ENCODE data around the gene SPTBN2.

The SPTBN2 gene

GRCh38 chr11:66728693-66729385 lies at the start of gene SPTBN2:
Gene SPTBN2 (minus strand): TSS chr11:66729216. CDS start chr11:66721240, 7,976 bp downstream.
- Mint-ChIP-seq H3K9me3 (no peaks in the 10 kb centered on the region), H3K4me3 (peak within 1 kb of the TSS; percentile 64), H3K36me3 (ENCODE audit: low read depth) (no peaks in the 10 kb centered on the region), H3K27me3 (peaks cover 83% of the 10 kb centered on the region), H3K4me1 (ENCODE audit: low read depth) (peaks cover 17% of the 10 kb centered on the region), H3K27ac (peak within 1 kb of the TSS; percentile 3)
- intact Hi-C loops (cut with micrococcal nuclease), result no loop called here

- Mint-ChIP-seq H3K4me1 (ENCODE audit: low read depth) (no peaks in the 10 kb centered on the region), H3K4me3 (no peak overlapping the region), H3K9me3 (no peaks in the 10 kb centered on the region), H3K36me3 (ENCODE audit: low read depth) (no peaks in the 10 kb centered on the region), H3K27me3 (no peaks in the 10 kb centered on the region), H3K27ac (no peak overlapping the region)
- intact Hi-C loops (cut with micrococcal nuclease), result no loop called here
Measured at GRCh38 chr11:66768818-66769217, 39.8 kb upstream of the SPTBN2 start.

DNA sequence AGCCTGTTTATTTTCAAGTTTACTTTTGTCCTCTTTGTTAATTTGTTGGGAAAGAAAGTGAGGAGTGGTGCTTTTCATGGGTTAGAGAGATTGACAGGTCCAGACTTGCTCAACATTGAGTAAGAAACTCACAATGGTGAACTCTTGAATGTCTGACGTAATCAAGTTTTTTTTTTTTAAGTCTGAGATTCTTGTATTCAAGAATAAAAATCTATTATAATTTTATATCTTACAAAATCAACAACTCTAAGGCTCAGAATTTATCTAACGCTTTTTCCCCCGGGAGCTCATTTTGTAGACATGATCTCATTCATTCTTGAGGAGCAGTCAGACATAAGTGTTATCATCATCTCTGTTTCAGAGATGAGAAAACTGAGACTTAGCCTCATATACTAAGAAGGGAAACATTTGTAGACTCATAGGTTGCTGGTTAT lies 39.1 kb upstream of the SPTBN2 start:
- H3K9me3 Mint-ChIP-seq, result no peaks in the 10 kb centered on the region
- intact Hi-C loops (cut with micrococcal nuclease), result no loop called here

GRCh38 chr11:66767666-66768065 lies 38.6 kb upstream of the SPTBN2 start:
- H3K27me3 Mint-ChIP-seq, result no peaks in the 10 kb centered on the region
- no peaks in the 10 kb centered on the region for H3K9me3 Mint-ChIP-seq
- no peak overlapping the region for H3K27ac Mint-ChIP-seq
- no peaks in the 10 kb centered on the region for H3K4me1 Mint-ChIP-seq (ENCODE audit: low read depth)
- no peaks in the 10 kb centered on the region for H3K36me3 Mint-ChIP-seq (ENCODE audit: low read depth)
- H3K4me3 Mint-ChIP-seq, result no peak overlapping the region
- intact Hi-C loops (cut with micrococcal nuclease), result no loop called here

More for the DNA sequence above, 39.1 kb upstream of the SPTBN2 start:
- Mint-ChIP-seq H3K4me3 (no peak overlapping the region), H3K36me3 (ENCODE audit: low read depth) (no peaks in the 10 kb centered on the region), H3K27me3 (no peaks in the 10 kb centered on the region), H3K27ac (no peak overlapping the region), H3K4me1 (ENCODE audit: low read depth) (no peaks in the 10 kb centered on the region)

DNA sequence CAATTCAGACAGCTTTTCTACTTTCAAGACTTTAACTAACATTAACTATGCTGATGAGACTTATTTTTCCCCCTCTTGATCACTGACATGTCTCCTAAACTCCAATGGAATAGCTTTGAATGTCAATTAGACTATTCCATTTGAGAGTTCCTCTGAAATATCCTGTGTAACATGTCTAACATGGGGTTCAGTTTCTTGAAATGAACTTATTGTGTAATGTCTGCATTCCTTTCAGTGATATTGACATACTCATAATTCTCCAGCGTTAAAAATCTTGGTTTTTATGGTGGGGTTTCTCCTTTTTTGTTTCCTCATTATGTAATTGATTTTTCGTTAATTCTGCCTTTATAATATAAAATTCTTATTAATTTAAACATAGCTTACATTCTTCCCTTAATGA lies 37.7 kb upstream of the SPTBN2 start:
- H3K27me3 Mint-ChIP-seq, result no peaks in the 10 kb centered on the region
- H3K36me3 Mint-ChIP-seq (ENCODE audit: low read depth), result no peaks in the 10 kb centered on the region
- no peaks in the 10 kb centered on the region for H3K9me3 Mint-ChIP-seq
- no peak overlapping the region for H3K27ac Mint-ChIP-seq
- H3K4me1 Mint-ChIP-seq (ENCODE audit: low read depth), result no peaks in the 10 kb centered on the region
- H3K4me3 Mint-ChIP-seq, result no peak overlapping the region
- intact Hi-C loops (cut with micrococcal nuclease), result no loop called here

- H3K36me3 Mint-ChIP-seq (ENCODE audit: low read depth), result no peaks in the 10 kb centered on the region
- intact Hi-C loops (cut with micrococcal nuclease), result no loop called here
- H3K4me1 Mint-ChIP-seq (ENCODE audit: low read depth), result no peaks in the 10 kb centered on the region
- H3K4me3 Mint-ChIP-seq, result no peak overlapping the region
- H3K27ac Mint-ChIP-seq, result no peak overlapping the region
- H3K27me3 Mint-ChIP-seq, result no peaks in the 10 kb centered on the region
- no peaks in the 10 kb centered on the region for H3K9me3 Mint-ChIP-seq
Measured at GRCh38 chr11:66762088-66762487, 33.1 kb upstream of the SPTBN2 start.

- no peaks in the 10 kb centered on the region for H3K4me1 Mint-ChIP-seq (ENCODE audit: low read depth)
Measured at GRCh38 chr11:66752148-66752547, 23.1 kb upstream of the SPTBN2 start.

GRCh38 chr11:66749091-66749490 lies 20.1 kb upstream of the SPTBN2 start:
- Mint-ChIP-seq H3K4me3 (no peak overlapping the region), H3K36me3 (ENCODE audit: low read depth) (peaks cover 7% of the 10 kb centered on the region), H3K9me3 (no peaks in the 10 kb centered on the region), H3K4me1 (ENCODE audit: low read depth) (peaks cover 14% of the 10 kb centered on the region), H3K27me3 (peaks cover 25% of the 10 kb centered on the region), H3K27ac (no peak overlapping the region)
- intact Hi-C loops (cut with micrococcal nuclease), result no loop called here

More at GRCh38 chr11:66752148-66752547, 23.1 kb upstream of the SPTBN2 start:
- peaks cover 7% of the 10 kb centered on the region for H3K27me3 Mint-ChIP-seq
- H3K4me3 Mint-ChIP-seq, result no peak overlapping the region
- H3K36me3 Mint-ChIP-seq (ENCODE audit: low read depth), result no peaks in the 10 kb centered on the region
- intact Hi-C loops (cut with micrococcal nuclease), result no loop called here
- H3K9me3 Mint-ChIP-seq, result no peaks in the 10 kb centered on the region
- no peak overlapping the region for H3K27ac Mint-ChIP-seq

DNA sequence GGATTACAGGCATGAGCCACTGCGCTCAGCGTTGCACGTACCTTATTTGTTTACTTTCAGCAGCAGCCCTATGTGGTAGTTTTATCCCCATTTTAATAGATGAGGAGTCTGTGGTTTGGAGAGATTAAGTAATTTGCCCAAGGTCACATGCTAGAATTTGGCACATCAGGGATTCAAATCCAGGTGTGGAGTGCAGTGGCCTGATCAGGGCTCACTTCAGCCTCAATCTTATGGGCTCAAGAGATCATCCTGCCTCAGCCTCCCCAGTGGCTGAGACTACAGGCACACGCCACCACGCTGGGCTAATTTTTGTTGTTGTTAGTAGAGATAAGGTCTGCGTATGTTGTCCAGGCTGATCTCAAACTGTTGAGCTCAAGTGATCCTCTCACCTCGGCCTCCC lies 18.5 kb upstream of the SPTBN2 start:
- H3K36me3 Mint-ChIP-seq (ENCODE audit: low read depth), result peaks cover 7% of the 10 kb centered on the region
- H3K27me3 Mint-ChIP-seq, result peaks cover 25% of the 10 kb centered on the region
- H3K4me1 Mint-ChIP-seq (ENCODE audit: low read depth), result peaks cover 19% of the 10 kb centered on the region
- intact Hi-C loops (cut with micrococcal nuclease), result no loop called here
- no peaks in the 10 kb centered on the region for H3K9me3 Mint-ChIP-seq
- H3K4me3 Mint-ChIP-seq, result no peak overlapping the region
- no peak overlapping the region for H3K27ac Mint-ChIP-seq

DNA sequence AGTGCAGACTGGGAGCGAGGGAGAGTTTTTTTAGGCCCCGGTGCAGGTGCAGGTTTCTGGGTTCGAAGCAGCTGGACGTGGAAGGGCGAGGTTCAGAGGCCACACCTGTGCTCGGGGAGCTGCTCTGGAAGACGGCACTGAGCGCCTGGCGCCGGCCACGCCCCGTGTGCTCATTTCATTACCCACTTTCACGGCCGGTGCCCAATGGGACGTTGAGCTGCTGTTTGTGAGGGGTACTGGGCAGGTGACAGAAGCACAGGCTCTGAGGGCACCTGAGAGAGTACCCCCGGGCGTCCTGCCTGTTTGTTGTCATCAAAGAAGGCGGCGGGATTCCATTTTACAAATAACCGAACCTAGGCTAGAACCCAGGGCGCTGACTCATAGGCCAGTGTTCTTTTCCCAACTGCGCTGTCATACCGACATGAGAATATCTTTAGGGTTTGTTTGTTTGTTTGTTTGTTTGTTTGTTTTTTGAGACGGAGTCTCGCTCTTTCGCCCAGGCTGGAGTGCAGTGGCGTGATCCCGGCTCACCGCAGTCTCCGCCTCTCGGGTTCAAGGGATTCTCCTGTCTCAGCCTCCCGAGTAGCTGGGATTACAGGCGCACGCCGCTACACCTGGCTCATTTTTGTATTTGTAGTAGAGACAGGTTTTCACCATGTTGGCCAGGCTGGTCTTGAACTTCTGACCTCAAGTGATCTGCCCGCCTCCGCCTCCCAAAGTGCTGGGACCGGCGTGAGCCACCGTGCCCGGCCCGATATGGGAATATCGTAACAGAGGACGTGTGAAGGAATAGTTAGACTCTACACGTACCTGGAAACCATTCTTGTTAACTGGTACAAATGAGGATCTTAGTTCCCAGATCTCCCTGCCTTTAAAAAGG lies 16.6 kb upstream of the SPTBN2 start:
- intact Hi-C loops (cut with micrococcal nuclease), result no loop called here
- Mint-ChIP-seq H3K4me3 (peak overlapping the region; percentile 88), H3K27me3 (peaks cover 27% of the 10 kb centered on the region), H3K27ac (no peak overlapping the region), H3K9me3 (peaks cover 11% of the 10 kb centered on the region), H3K36me3 (ENCODE audit: low read depth) (peaks cover 7% of the 10 kb centered on the region), H3K4me1 (ENCODE audit: low read depth) (peaks cover 19% of the 10 kb centered on the region)

DNA sequence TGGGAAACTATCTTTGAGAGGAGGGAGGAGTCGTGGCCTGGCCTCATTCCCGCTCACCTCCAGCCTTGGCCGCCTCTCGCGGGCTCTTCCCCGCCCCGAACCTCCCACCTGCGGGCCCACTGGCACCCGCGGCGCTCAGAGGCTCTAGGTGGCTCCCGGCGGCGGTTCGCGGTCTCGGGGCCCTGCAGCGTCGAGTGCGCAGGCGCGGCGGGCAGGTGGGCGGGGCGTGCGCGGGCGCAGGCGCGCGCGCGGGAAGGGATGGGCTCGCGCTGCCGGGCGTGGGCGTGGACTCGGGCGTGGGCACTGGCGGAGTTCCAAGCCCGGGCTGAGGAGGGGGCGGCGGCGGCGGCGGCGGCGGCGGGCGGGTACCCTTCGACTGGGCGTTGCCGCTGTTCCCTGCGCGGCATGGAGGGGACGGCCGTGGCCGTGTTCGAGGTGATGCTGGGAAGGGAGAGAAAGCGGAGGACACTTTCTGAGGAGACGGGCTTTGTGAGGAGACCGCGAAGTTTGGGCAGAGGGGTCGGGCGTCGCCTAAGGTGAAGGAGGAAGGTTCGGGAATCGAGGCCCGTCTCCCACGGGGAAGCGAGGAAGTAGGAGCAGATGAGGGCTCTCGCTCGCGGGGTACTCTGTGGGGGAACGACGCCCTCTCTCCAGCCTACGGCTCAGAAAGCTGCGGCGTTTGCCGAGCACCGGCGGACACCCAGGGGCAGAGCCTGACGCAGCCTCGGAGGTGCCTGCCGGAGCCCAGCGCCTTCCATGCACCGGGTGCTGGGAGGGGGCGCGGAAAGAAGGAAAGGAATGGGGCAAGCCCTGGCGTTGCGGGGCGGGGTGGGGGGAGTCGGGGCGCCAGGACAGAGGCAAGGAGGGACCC lies 15.7 kb upstream of the SPTBN2 start:
- Mint-ChIP-seq H3K4me3 (peak overlapping the region; percentile 88), H3K9me3 (peaks cover 15% of the 10 kb centered on the region), H3K27ac (peak overlapping the region; percentile 64), H3K36me3 (ENCODE audit: low read depth) (peaks cover 7% of the 10 kb centered on the region), H3K4me1 (ENCODE audit: low read depth) (peaks cover 19% of the 10 kb centered on the region), H3K27me3 (peaks cover 28% of the 10 kb centered on the region)
- intact Hi-C loops (cut with micrococcal nuclease), result no loop called here

GRCh38 chr11:66743271-66743968 lies 14.4 kb upstream of the SPTBN2 start:
- intact Hi-C loops (cut with micrococcal nuclease), result no loop called here

DNA sequence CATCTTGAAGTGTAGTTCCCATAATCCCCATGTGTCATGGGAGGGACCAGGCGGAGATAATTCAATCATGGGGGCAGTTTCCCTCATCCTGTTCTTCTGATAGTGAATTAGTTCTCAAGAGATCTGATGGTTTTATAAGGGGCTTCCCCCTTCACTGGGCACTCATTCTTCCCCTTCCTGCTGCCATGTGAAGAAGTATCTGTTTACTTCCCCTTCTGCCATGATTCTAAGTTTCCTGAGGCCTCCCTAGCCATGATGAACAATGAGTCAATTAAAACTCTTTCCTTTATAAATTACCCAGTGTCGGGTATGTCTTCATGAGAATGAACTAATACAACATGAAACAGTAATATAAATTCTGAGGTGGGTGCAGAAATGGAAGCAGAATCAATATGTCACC lies 12.1 kb upstream of the SPTBN2 start:
- Mint-ChIP-seq H3K4me1 (ENCODE audit: low read depth) (peaks cover 19% of the 10 kb centered on the region), H3K4me3 (no peak overlapping the region), H3K27me3 (peaks cover 39% of the 10 kb centered on the region), H3K36me3 (ENCODE audit: low read depth) (peaks cover 7% of the 10 kb centered on the region), H3K27ac (no peak overlapping the region), H3K9me3 (peaks cover 15% of the 10 kb centered on the region)
- intact Hi-C loops (cut with micrococcal nuclease), result no loop called here

More at GRCh38 chr11:66743271-66743968, 14.4 kb upstream of the SPTBN2 start:
- Mint-ChIP-seq H3K9me3 (peaks cover 15% of the 10 kb centered on the region), H3K4me1 (ENCODE audit: low read depth) (peaks cover 19% of the 10 kb centered on the region), H3K36me3 (ENCODE audit: low read depth) (peaks cover 7% of the 10 kb centered on the region), H3K27ac (peak overlapping the region; percentile 64), H3K27me3 (peaks cover 31% of the 10 kb centered on the region), H3K4me3 (peak overlapping the region; percentile 88)

Measured in dendritic cell treated with granulocyte-macrophage colony-stimulating factor and Interleukin-4, amounts not matched to agents 40 ng/mL and 50 ng/mL, for 4 days (primary cell).